ENCODE measurements around the gene SMIM36. TPM values are rescaled to one million over a fixed set of nuclear protein-coding genes. Genes with fewer than 3 reads are reported as not detected.
A peak's percentile ranks its signal among the peaks of the same experiment; 100 is the strongest.
"Not testable (repeated sequence)": the region's sequence is repeated elsewhere in the genome, so short reads cannot be mapped to it uniquely, and the experiment has no call there.

SMIM36 gene
- total RNA-seq, 1 donor from 2014 or later: not detected

DNA sequence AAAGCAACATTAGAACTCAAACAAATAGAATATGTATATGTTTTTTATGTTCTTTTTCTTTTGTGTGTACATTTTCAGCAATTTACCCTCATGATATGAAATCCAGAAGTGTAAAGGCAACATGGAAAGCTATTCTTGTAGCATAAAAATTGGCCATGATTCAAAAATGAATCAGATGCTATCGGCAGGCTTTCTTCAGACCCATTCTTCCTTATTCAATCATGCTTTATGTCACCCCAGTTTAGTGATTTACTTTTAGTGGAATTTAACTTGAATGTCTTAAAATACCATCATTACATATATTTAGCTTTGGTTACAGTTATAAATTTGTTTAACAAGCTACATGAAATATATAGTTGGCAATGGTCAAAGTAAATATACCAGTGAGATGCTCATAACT lies 21.4 kb upstream of the SMIM36 start:
- peaks cover 7% of the 10 kb centered on the region for H3K4me1 Mint-ChIP-seq (ENCODE audit: low read depth)
- DNase-seq (ENCODE audit: low spot score): no peak
- H3K27ac Mint-ChIP-seq (ENCODE audit: unreplicated experiment): no peak overlapping the region

GRCh38 chr17:55531053-55531728 lies 19.9 kb upstream of the SMIM36 start:
- H3K4me1 Mint-ChIP-seq (ENCODE audit: low read depth): peaks cover 7% of the 10 kb centered on the region
- H3K9me3 Mint-ChIP-seq (ENCODE audit: low read depth): no peaks in the 10 kb centered on the region
- TF ChIP-seq CTCF (IDR thresholded peaks at IDR 0.05): no peak
- no peaks in the 10 kb centered on the region for H3K36me3 Mint-ChIP-seq (ENCODE audit: low read depth)
- no peak for DNase-seq (ENCODE audit: low spot score)
- no peaks in the 10 kb centered on the region for H3K27me3 Mint-ChIP-seq (ENCODE audit: low read depth)
- no peak overlapping the region for H3K4me3 Mint-ChIP-seq (ENCODE audit: unreplicated experiment)
- H3K27ac Mint-ChIP-seq (ENCODE audit: unreplicated experiment): no peak overlapping the region

More for the DNA sequence above, 21.4 kb upstream of the SMIM36 start:
- H3K27me3 Mint-ChIP-seq (ENCODE audit: low read depth): peaks cover under 1% of the 10 kb centered on the region
- H3K4me3 Mint-ChIP-seq (ENCODE audit: unreplicated experiment): no peak overlapping the region
- no peaks in the 10 kb centered on the region for H3K36me3 Mint-ChIP-seq (ENCODE audit: low read depth)
- H3K9me3 Mint-ChIP-seq (ENCODE audit: low read depth): no peaks in the 10 kb centered on the region
- no peak for TF ChIP-seq CTCF (IDR thresholded peaks at IDR 0.05)

DNA sequence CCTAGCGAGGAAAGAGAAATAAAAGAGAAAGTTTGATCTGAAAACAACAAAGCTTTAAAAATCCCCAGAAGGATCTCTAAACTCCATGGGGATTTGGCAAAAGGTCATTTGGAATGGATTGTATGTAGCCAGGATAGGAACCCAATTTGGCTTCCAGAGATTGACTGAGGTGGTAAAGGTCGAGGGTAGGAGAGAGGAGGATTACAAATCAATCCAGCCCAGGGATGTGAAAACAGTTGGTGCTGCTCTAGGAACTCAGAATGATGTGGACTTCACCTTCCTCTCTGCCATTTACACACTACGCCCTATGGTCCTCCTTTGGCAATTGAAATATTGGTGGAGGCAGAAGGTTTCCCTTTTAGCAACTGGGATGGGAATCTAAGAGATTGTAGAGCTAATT lies 18.8 kb upstream of the SMIM36 start:
- no peak for TF ChIP-seq CTCF (IDR thresholded peaks at IDR 0.05)
- Mint-ChIP-seq H3K4me3 (ENCODE audit: unreplicated experiment) (no peak overlapping the region), H3K27ac (ENCODE audit: unreplicated experiment) (no peak overlapping the region), H3K27me3 (ENCODE audit: low read depth) (peaks cover 2% of the 10 kb centered on the region), H3K4me1 (ENCODE audit: low read depth) (peaks cover 7% of the 10 kb centered on the region), H3K36me3 (ENCODE audit: low read depth) (no peaks in the 10 kb centered on the region), H3K9me3 (ENCODE audit: low read depth) (no peaks in the 10 kb centered on the region)
- no peak for DNase-seq (ENCODE audit: low spot score)

- TF ChIP-seq CTCF (IDR thresholded peaks at IDR 0.05): peak; percentile 84
- Mint-ChIP-seq H3K27ac (ENCODE audit: unreplicated experiment) (no peak overlapping the region), H3K4me3 (ENCODE audit: unreplicated experiment) (no peak overlapping the region), H3K4me1 (ENCODE audit: low read depth) (peaks cover under 1% of the 10 kb centered on the region), H3K27me3 (ENCODE audit: low read depth) (peaks cover 9% of the 10 kb centered on the region), H3K36me3 (ENCODE audit: low read depth) (no peaks in the 10 kb centered on the region), H3K9me3 (ENCODE audit: low read depth) (no peaks in the 10 kb centered on the region)
- DNase-seq (ENCODE audit: low spot score): no peak
These were observed 16.4 kb upstream of the SMIM36 start for GRCh38 chr17:55527540-55528118.

GRCh38 chr17:55524440-55525220 lies 13.4 kb upstream of the SMIM36 start:
- H3K4me1 Mint-ChIP-seq (ENCODE audit: low read depth): no peaks in the 10 kb centered on the region
- DNase-seq (ENCODE audit: low spot score): no peak
- H3K27ac Mint-ChIP-seq (ENCODE audit: unreplicated experiment): no peak overlapping the region
- H3K9me3 Mint-ChIP-seq (ENCODE audit: low read depth): no peaks in the 10 kb centered on the region
- no peaks in the 10 kb centered on the region for H3K36me3 Mint-ChIP-seq (ENCODE audit: low read depth)
- H3K4me3 Mint-ChIP-seq (ENCODE audit: unreplicated experiment): no peak overlapping the region
- TF ChIP-seq CTCF (IDR thresholded peaks at IDR 0.05): no peak
- peaks cover 19% of the 10 kb centered on the region for H3K27me3 Mint-ChIP-seq (ENCODE audit: low read depth)

GRCh38 chr17:55523032-55523431 lies 11.8 kb upstream of the SMIM36 start:
- not testable (repeated sequence) for H3K9me3 Mint-ChIP-seq (ENCODE audit: low read depth); H3K27ac Mint-ChIP-seq (ENCODE audit: unreplicated experiment); H3K4me3 Mint-ChIP-seq (ENCODE audit: unreplicated experiment); DNase-seq (ENCODE audit: low spot score); H3K4me1 Mint-ChIP-seq (ENCODE audit: low read depth); H3K36me3 Mint-ChIP-seq (ENCODE audit: low read depth)
- peaks cover 19% of the 10 kb centered on the region for H3K27me3 Mint-ChIP-seq (ENCODE audit: low read depth)
